GM23338 (cell line): ENCODE results near the gene ST8SIA1.

Experiments used
- NANOG ChIP-seq: IDR thresholded peaks from 2 replicates; pipeline ENCODE4 v1.6.1; 2016; ENCODE audit warnings: antibody characterized with exemption, borderline replicate concordance
- POLR2AphosphoS5 ChIP-seq: IDR thresholded peaks from 2 replicates; pipeline ENCODE4 v1.6.1; 2016; ENCODE audit warnings: antibody characterized with exemption, low read depth
- TF ChIP-seq, protein P1 (sequence below), 2 experiments: fragments of 200-600 bp in 1 of 2; sonication (generic) in 1 of 2; conservative IDR thresholded peaks; 2 replicates each; pipeline versions ENCODE4 v1.5.1 to v1.6.1; 2016 to 2017; ENCODE audit warnings: antibody characterized with exemption in 2 of 2, low read depth in 2 of 2, mild to moderate bottlenecking in 2 of 2, moderate library complexity in 1 of 2

DNA sequence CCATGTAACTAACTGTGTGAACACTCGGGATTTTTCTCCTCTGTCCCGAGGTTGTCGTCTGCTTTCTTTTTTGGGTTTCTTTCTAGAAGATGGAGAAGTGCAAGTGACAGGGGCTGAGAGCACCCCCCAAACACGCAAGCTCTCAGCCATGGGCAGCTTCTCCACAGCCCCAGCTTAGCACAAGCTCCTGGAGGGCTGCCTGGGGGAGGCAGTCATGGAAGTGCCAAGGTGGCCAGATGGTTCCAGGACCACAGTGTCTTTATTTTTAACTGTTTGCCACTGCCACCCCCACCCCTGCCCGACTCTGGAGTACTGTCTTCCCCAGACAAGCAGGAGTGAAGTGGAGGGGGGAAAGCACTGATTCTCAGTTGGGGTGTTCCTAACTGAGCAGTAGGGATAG lies 58.2 kb downstream of the ST8SIA1 start:
- TF ChIP-seq, protein P1, sequence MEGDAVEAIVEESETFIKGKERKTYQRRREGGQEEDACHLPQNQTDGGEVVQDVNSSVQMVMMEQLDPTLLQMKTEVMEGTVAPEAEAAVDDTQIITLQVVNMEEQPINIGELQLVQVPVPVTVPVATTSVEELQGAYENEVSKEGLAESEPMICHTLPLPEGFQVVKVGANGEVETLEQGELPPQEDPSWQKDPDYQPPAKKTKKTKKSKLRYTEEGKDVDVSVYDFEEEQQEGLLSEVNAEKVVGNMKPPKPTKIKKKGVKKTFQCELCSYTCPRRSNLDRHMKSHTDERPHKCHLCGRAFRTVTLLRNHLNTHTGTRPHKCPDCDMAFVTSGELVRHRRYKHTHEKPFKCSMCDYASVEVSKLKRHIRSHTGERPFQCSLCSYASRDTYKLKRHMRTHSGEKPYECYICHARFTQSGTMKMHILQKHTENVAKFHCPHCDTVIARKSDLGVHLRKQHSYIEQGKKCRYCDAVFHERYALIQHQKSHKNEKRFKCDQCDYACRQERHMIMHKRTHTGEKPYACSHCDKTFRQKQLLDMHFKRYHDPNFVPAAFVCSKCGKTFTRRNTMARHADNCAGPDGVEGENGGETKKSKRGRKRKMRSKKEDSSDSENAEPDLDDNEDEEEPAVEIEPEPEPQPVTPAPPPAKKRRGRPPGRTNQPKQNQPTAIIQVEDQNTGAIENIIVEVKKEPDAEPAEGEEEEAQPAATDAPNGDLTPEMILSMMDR (conservative IDR thresholded peaks at IDR 0.05; ENCODE audit: low read depth in 2 of 2), result no peak
- TF ChIP-seq POLR2AphosphoS5 (no peak), NANOG (no peak)
